A549 (cell line): Measurements from ENCODE around the gene MT3. TPM values are rescaled to one million over a fixed set of nuclear protein-coding genes. Genes with fewer than 3 reads are reported as not detected.

Experiments
- ATAC-seq, 2 experiments: fragments of 200-7000 bp in 1 of 2; fragments of >200 bp in 1 of 2; cut with Nextera tagmentation in 1 of 2; cut with Tn5 transposase in 1 of 2; 3 replicates each; pipeline versions ENCODE4 v1.8.0 to v1.9.1; 2018 to 2020; ENCODE audit warnings: mild to moderate bottlenecking in 1 of 2, moderate library complexity in 1 of 2
- CTCF ChIA-PET: fragments of 300-600 bp; sonication (Branson Sonifier 250); formaldehyde crosslinking; extraction: SDS; loops from one replicate; lab custom pipeline; 2021; ENCODE audit warnings: antibody characterized with exemption, inconsistent platforms; lab: Yijun Ruan, JAX
- POLR2A ChIA-PET: fragments of 350-600 bp; formaldehyde crosslinking; extraction: SDS; loops from one replicate; lab custom pipeline; 2021; ENCODE audit warnings: antibody characterized with exemption, inconsistent platforms; lab: Yijun Ruan, JAX
- DNase-seq, 2 experiments: peaks; one replicate each; pipeline versions ENCODE4 v3.0.0 to v3.0.0-alpha.2; 2011 to 2016; ENCODE audit warnings: low read depth in 1 of 2, low spot score in 1 of 2
- FAIRE-seq: peaks from 2 replicates; lab custom pipeline; 2011; peaks lifted over from hg19 to GRCh38; lab: Jason Lieb, UNC
- H3K27ac ChIP-seq, 2 experiments: fragments of >200 bp; sonication (Bioruptor Twin); formaldehyde crosslinking; 3 replicates each; pipeline ENCODE4 v1.5.1; 2016 to 2017
- H3K4me1 ChIP-seq: fragments of >200 bp; sonication (Bioruptor Twin); formaldehyde crosslinking; 3 replicates; pipeline ENCODE4 v1.6.1; 2016
- H3K4me2 ChIP-seq: fragments of >200 bp; sonication (Bioruptor Twin); formaldehyde crosslinking; 3 replicates; pipeline ENCODE4 v1.6.1; 2016
- H3K4me3 ChIP-seq: fragments of >200 bp; sonication (Bioruptor Twin); formaldehyde crosslinking; 3 replicates; pipeline ENCODE4 v1.5.1; 2016
- H3K9me3 ChIP-seq: fragments of >200 bp; sonication (Bioruptor Twin); formaldehyde crosslinking; 3 replicates; pipeline ENCODE4 v1.6.1; 2016
- CBX2 ChIP-seq: fragments of 200-600 bp; sonication (generic); IDR thresholded peaks from 2 replicates; pipeline ENCODE4 v1.6.1; 2016; ENCODE audit warnings: low read depth, mild to moderate bottlenecking, borderline replicate concordance
- CHD4 ChIP-seq: fragments of 200-600 bp; sonication (generic); IDR thresholded peaks from 2 replicates; pipeline ENCODE4 v1.6.1; 2016; ENCODE audit warnings: antibody characterized with exemption, mild to moderate bottlenecking, borderline replicate concordance
- FOSB ChIP-seq: fragments of 250-450 bp; sonication (Bioruptor Pico); IDR thresholded peaks from 2 replicates; pipeline ENCODE4 v1.5.0; 2020; ENCODE audit warnings: mild to moderate bottlenecking, moderate library complexity
- FOSL2 ChIP-seq, 2 experiments: fragments of 450-650 bp in 1 of 2; fragments of >200 bp in 1 of 2; sonication (Bioruptor Twin) in 1 of 2; formaldehyde crosslinking; IDR thresholded peaks; 2 replicates each; pipeline versions ENCODE4 v1.5.0 to v1.6.1; 2016 to 2020; ENCODE audit warnings: mild to moderate bottlenecking in 1 of 2, moderate library complexity in 1 of 2
- HOXA7 ChIP-seq: fragments of 250-450 bp; sonication (Bioruptor Pico); IDR thresholded peaks from 2 replicates; pipeline ENCODE4 v1.5.0; 2020; ENCODE audit warnings: mild to moderate bottlenecking, moderate library complexity
- HOXB5 ChIP-seq: fragments of 250-450 bp; sonication (Bioruptor Pico); IDR thresholded peaks from 2 replicates; pipeline ENCODE4 v1.5.0; 2020; ENCODE audit warnings: mild to moderate bottlenecking, moderate library complexity
- JUNB ChIP-seq: fragments of >200 bp; sonication (Bioruptor Twin); formaldehyde crosslinking; IDR thresholded peaks from 2 replicates; pipeline ENCODE4 v1.6.1; 2016
- KDM1A ChIP-seq: fragments of 200-600 bp; sonication (generic); IDR thresholded peaks from 2 replicates; pipeline ENCODE4 v1.6.1; 2016; ENCODE audit warnings: low read depth, mild to moderate bottlenecking
- MYC ChIP-seq: IDR thresholded peaks from 2 replicates; pipeline ENCODE4 v1.6.1; 2012; ENCODE audit warnings: mild to moderate bottlenecking, inconsistent platforms, low read length, improper control_type of control experiment, borderline replicate concordance
- NFE2L2 ChIP-seq: fragments of 150-350 bp; conservative IDR thresholded peaks from 2 replicates; pipeline ENCODE4 v1.6.1; 2014; ENCODE audit warnings: low read length
- NPAS2 ChIP-seq: fragments of 250-450 bp; sonication (Bioruptor Pico); IDR thresholded peaks from 2 replicates; pipeline ENCODE4 v1.8.0; 2022; ENCODE audit warnings: mild to moderate bottlenecking, moderate library complexity, borderline replicate concordance
- POLR2AphosphoS2 ChIP-seq: conservative IDR thresholded peaks from 2 replicates; pipeline ENCODE4 v1.6.1; 2012; ENCODE audit warnings: low read length, improper control_type of control experiment, inconsistent platforms
- RAD21 ChIP-seq, 2 experiments: fragments of >200 bp in 1 of 2; sonication (Bioruptor Twin) in 1 of 2; formaldehyde crosslinking in 1 of 2; IDR thresholded peaks in 1 of 2; conservative IDR thresholded peaks in 1 of 2; 2 replicates in 1 of 2; 3 replicates in 1 of 2; pipeline ENCODE4 v1.6.1; 2012 to 2018; ENCODE audit warnings: inconsistent platforms in 1 of 2
- RARB ChIP-seq: fragments of 250-450 bp; sonication (Bioruptor Pico); IDR thresholded peaks from 2 replicates; pipeline ENCODE4 v1.8.0; 2021; ENCODE audit warnings: mild to moderate bottlenecking, moderate library complexity
- RCOR1 ChIP-seq: fragments of 150-350 bp; IDR thresholded peaks from 2 replicates; pipeline ENCODE4 v1.6.1; 2014; ENCODE audit warnings: antibody characterized with exemption, low read length, low read depth
- TP53 ChIP-seq: fragments of 250-450 bp; sonication (Bioruptor Pico); IDR thresholded peaks from 2 replicates; pipeline ENCODE4 v1.5.0; 2021; ENCODE audit warnings: mild to moderate bottlenecking, moderate library complexity
- ZC3H11A ChIP-seq: fragments of 450-650 bp; IDR thresholded peaks from 2 replicates; pipeline ENCODE4 v1.6.1; 2014; ENCODE audit warnings: antibody characterized with exemption, mild to moderate bottlenecking
- ZSCAN20 ChIP-seq: fragments of 250-450 bp; sonication (Bioruptor Pico); IDR thresholded peaks from 2 replicates; pipeline ENCODE4 v1.8.0; 2022; ENCODE audit warnings: mild to moderate bottlenecking, moderate library complexity
- WGBS: methylation state at CpG from one replicate; pipeline ENCODE4 v1.1.6; 2017; ENCODE audit errors: missing lambda C conversion rate; 5-methylcytosine and 5-hydroxymethylcytosine counted together
- polyA plus RNA-seq, 4 experiments: library from polyadenylated mRNA; depleted of rRNA in 3 of 4; stranded (reverse); fragments of >200 nt; fragmentation: RNase III in 1 of 4; extraction: RNeasy Plus Mini Kit Qiagen cat#74134 plus additional on column Dnase treatment in 1 of 4; gene quantifications; 2 replicates in 3 of 4; 3 replicates in 1 of 4; pipeline ENCODE4 v1.2.3, GENCODE V29; 2011 to 2017
- TF ChIP-seq, protein P1 (sequence below): fragments of >200 bp; sonication (Bioruptor Twin); formaldehyde crosslinking; IDR thresholded peaks from 2 replicates; pipeline ENCODE4 v1.6.1; 2016
- TF ChIP-seq, protein P2 (sequence below): IDR thresholded peaks from 2 replicates; pipeline ENCODE4 v1.6.1; 2012; ENCODE audit warnings: low read depth, borderline replicate concordance
- TF ChIP-seq, protein P3 (sequence below): IDR thresholded peaks from 2 replicates; pipeline ENCODE4 v1.6.1; 2012
- TF ChIP-seq, protein P4 (sequence below): fragments of 450-650 bp; IDR thresholded peaks from 2 replicates; pipeline ENCODE4 v1.6.1; 2014; ENCODE audit warnings: antibody characterized with exemption
- TF ChIP-seq, protein P5 (sequence below): fragments of 200-600 bp; sonication (generic); IDR thresholded peaks from 2 replicates; pipeline ENCODE4 v1.6.1; 2016; ENCODE audit warnings: antibody characterized with exemption, mild to moderate bottlenecking, moderate library complexity

Gene MT3
- polyA plus RNA-seq, 2 of the 4 experiments (the other 2 are of a cell fraction): 0.16 to 0.21 TPM

DNA sequence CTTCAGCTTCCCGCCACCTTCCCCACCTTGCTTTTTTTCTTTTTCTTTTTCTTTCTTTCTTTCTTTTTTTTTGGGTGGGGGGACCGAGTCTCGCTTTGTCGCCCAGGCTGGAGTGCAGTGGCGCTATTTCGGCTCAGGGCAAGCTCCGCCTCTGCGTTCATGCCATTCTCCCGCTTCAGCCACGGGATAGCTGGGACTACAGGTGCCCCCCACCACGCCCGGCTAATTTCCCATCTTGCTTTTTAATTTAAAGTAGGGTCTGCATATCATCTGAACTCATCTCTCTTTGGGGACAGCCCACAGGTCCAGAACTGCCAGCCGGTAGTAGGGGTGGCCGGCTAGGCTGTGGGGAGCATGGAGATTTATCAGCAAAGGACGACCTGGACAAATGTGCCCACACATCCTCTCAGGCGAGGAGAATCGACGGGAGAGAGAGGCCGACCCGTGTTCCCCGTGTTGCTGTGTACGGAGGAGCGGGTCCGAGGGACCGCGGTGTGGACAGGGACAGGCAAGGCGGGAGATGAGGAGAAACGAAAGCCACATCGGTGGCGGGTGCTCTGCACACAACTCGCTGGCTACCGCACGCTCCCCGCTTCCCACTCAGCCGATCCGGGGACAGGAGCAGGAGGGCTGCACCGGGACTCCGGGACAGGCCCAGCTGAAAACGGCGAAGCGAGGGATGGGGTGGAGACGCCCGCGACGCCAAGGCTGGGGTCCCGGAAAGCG, 45.5 kb downstream of the MT3 start:
- H3K4me2 ChIP-seq: no peak overlapping the region
- no peak overlapping the region for H3K4me3 ChIP-seq
- no peak for FAIRE-seq
- no peak overlapping the region for H3K27ac ChIP-seq
- 82% methylated on average over 47 of the region's 47 CpGs for WGBS
- 0 out of 3 replicates have a peak, but pooled peaks cover 3% of the 10 kb centered on the region for H3K4me1 ChIP-seq
- ChIA-PET POLR2A (no interaction called here), CTCF (interaction anchor here (0.8 to 25.6 kb wide), 5 partner anchors 9 to 67 kb away, joined by 3 to 340 read pairs (median 4); partner anchors contain the start of gene MT2A)
- ATAC-seq: no peak
- no peak for TF ChIP-seq RAD21 (conservative IDR thresholded peaks at IDR 0.05 in 1 of 2, IDR thresholded peaks at IDR 0.05 in 1 of 2)
- H3K9me3 ChIP-seq: no peaks in the 10 kb centered on the region
- no peak for DNase-seq

DNA sequence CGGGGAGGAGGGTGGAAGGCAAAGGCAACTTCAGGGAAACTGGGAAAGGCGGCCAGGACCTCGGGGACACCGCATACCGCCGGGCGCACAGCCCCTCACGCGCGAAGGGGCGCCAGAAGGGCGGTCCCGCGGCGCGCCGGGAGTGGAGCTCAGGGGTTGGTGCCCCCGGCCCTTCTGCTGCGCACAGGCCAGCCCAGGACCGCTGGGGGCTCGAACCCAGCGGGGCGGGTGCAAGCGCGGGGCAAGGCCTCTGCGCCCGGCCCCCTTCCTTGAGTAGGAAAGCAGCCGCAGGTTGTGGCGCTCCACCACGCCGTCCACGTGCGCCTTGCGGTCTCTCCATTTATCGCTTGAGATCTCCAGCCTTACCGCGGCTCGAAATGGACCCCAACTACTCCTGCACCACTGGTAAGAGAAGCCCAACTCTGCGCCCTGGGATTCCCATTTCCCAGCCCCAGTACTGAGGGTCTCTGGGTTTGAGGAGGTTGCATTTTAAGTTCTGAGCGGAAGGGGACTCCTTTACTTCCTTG, 46.2 kb downstream of the MT3 start:
- whole genome bisulfite sequencing: 80% methylated on average over 37 of the region's 40 CpGs
- H3K27ac ChIP-seq: no peak overlapping the region
- ChIA-PET CTCF (interaction anchor here (1.2 to 25.6 kb wide), 2 partner anchors 8 to 26 kb away, joined by 4 to 340 read pairs; partner anchors contain the start of gene MT2A), POLR2A (no interaction called here)
- DNase-seq (no peak), FAIRE-seq (no peak), ATAC-seq (no peak)
- H3K4me3 ChIP-seq: no peak overlapping the region
- TF ChIP-seq MYC: no peak
- TF ChIP-seq RCOR1: no peak
- no peak for TF ChIP-seq CHD4
- TF ChIP-seq JUNB: no peak
- no peak for TF ChIP-seq RAD21 (conservative IDR thresholded peaks at IDR 0.05 in 1 of 2, IDR thresholded peaks at IDR 0.05 in 1 of 2)
- TF ChIP-seq ZC3H11A: no peak
- no peak for TF ChIP-seq RARB (CRISPR knock-in tag)
- H3K9me3 ChIP-seq: no peaks in the 10 kb centered on the region
- H3K4me1 ChIP-seq: 0 out of 3 replicates have a peak, but pooled peaks cover 3% of the 10 kb centered on the region
- no peak overlapping the region for H3K4me2 ChIP-seq

DNA sequence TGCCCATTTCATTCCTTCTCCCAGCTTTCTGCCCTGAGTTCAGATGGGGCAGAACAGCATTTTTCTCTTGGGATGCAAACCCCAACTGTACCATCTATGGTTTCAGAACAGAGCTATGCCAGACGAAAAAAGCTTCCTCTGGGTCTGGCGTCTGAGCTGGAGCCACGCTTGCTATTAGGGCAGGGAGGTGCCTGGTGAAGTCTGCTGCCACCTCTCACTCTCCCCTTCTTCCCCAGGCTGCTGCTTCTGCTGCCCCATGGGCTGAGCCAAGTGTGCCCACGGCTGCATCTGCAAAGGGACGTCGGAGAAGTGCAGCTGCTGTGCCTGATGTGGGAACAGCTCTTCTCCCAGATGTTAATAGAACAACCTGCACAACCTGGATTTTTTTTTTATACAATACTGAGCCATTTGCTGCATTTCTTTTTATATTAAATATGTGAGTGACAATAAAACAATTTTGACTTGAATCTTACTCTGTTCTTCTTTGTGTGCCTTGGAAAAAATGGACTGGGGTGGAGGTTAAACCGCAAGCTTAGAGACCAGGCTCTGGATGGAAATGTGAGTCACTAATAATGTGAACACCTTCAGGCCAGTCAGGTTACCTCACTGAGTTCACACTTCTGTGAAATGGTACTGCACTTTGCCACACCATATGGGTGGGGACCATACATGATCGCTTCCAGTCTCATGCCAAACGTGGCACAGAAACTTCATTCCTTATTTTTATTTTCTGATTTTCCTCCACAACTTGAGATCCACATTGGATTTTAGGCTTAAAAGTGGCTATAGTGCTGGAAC, 47.5 kb downstream of the MT3 start:
- Histone ChIP-seq H3K4me2 (no peak overlapping the region), H3K27ac (no peak overlapping the region), H3K4me3 (no peak overlapping the region), H3K9me3 (no peaks in the 10 kb centered on the region), H3K4me1 (0 out of 3 replicates have a peak, but pooled peaks cover 3% of the 10 kb centered on the region)
- DNase-seq (no peak), ATAC-seq (no peak), FAIRE-seq (no peak)
- POLR2A ChIA-PET: interaction anchor here (1.4 kb wide), 1 partner anchor 46 kb away, joined by 4 read pairs; the partner anchor contains the start of gene MT1X
- TF ChIP-seq HOXB5 (CRISPR knock-in tag) (no peak), FOSB (no peak), RARB (CRISPR knock-in tag) (no peak), RAD21 (conservative IDR thresholded peaks at IDR 0.05 in 1 of 2, IDR thresholded peaks at IDR 0.05 in 1 of 2) (no peak), NFE2L2 (no peak), KDM1A (no peak), RCOR1 (no peak), TP53 (no peak), NPAS2 (CRISPR knock-in tag) (no peak), CBX2 (no peak), HOXA7 (CRISPR knock-in tag) (no peak), POLR2AphosphoS2 (no peak), ZSCAN20 (CRISPR knock-in tag) (no peak), FOSL2 (IDR thresholded peaks at IDR 0.05) (no peak), FOSL2 (CRISPR knock-in tag; IDR thresholded peaks at IDR 0.05) (no peak)
- TF ChIP-seq, protein P1, sequence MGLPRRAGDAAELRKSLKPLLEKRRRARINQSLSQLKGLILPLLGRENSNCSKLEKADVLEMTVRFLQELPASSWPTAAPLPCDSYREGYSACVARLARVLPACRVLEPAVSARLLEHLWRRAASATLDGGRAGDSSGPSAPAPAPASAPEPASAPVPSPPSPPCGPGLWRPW: no peak
- TF ChIP-seq, protein P2, sequence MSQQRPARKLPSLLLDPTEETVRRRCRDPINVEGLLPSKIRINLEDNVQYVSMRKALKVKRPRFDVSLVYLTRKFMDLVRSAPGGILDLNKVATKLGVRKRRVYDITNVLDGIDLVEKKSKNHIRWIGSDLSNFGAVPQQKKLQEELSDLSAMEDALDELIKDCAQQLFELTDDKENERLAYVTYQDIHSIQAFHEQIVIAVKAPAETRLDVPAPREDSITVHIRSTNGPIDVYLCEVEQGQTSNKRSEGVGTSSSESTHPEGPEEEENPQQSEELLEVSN: no peak
- TF ChIP-seq, protein P3, sequence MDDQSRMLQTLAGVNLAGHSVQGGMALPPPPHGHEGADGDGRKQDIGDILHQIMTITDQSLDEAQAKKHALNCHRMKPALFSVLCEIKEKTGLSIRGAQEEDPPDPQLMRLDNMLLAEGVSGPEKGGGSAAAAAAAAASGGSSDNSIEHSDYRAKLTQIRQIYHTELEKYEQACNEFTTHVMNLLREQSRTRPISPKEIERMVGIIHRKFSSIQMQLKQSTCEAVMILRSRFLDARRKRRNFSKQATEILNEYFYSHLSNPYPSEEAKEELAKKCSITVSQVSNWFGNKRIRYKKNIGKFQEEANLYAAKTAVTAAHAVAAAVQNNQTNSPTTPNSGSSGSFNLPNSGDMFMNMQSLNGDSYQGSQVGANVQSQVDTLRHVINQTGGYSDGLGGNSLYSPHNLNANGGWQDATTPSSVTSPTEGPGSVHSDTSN: no peak
- TF ChIP-seq, protein P4, sequence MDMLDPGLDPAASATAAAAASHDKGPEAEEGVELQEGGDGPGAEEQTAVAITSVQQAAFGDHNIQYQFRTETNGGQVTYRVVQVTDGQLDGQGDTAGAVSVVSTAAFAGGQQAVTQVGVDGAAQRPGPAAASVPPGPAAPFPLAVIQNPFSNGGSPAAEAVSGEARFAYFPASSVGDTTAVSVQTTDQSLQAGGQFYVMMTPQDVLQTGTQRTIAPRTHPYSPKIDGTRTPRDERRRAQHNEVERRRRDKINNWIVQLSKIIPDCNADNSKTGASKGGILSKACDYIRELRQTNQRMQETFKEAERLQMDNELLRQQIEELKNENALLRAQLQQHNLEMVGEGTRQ: no peak
- TF ChIP-seq, protein P5, sequence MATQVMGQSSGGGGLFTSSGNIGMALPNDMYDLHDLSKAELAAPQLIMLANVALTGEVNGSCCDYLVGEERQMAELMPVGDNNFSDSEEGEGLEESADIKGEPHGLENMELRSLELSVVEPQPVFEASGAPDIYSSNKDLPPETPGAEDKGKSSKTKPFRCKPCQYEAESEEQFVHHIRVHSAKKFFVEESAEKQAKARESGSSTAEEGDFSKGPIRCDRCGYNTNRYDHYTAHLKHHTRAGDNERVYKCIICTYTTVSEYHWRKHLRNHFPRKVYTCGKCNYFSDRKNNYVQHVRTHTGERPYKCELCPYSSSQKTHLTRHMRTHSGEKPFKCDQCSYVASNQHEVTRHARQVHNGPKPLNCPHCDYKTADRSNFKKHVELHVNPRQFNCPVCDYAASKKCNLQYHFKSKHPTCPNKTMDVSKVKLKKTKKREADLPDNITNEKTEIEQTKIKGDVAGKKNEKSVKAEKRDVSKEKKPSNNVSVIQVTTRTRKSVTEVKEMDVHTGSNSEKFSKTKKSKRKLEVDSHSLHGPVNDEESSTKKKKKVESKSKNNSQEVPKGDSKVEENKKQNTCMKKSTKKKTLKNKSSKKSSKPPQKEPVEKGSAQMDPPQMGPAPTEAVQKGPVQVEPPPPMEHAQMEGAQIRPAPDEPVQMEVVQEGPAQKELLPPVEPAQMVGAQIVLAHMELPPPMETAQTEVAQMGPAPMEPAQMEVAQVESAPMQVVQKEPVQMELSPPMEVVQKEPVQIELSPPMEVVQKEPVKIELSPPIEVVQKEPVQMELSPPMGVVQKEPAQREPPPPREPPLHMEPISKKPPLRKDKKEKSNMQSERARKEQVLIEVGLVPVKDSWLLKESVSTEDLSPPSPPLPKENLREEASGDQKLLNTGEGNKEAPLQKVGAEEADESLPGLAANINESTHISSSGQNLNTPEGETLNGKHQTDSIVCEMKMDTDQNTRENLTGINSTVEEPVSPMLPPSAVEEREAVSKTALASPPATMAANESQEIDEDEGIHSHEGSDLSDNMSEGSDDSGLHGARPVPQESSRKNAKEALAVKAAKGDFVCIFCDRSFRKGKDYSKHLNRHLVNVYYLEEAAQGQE: no peak
- WGBS: 74% methylated on average over 9 of the region's 9 CpGs
- CTCF ChIA-PET: interaction anchor here (7.2 to 25.6 kb wide), 2 partner anchors 27 to 66 kb away, joined by 36 to 340 read pairs; partner anchors contain the start of gene MT2A
